B cell (primary cell): ENCODE data around the gene METTL5. TPM values are rescaled to one million over a fixed set of nuclear protein-coding genes. Genes with fewer than 3 reads are reported as not detected.

Source experiments
- ATAC-seq: fragments of 200-7000 bp; cut with Tn5 transposase; one replicate; pipeline ENCODE4 v1.10.0; 2021; ENCODE audit warnings: low read depth, mild to moderate bottlenecking, moderate number of reproducible peaks, moderate library complexity
- CTCF ChIA-PET: fragments of 350-600 bp; sonication (Branson Sonifier 250); formaldehyde crosslinking; loops from one replicate; lab custom pipeline; 2021; ENCODE audit warnings: antibody characterized with exemption, inconsistent platforms; lab: Charles Lee
- POLR2A ChIA-PET: fragments of 350-600 bp; sonication (Branson Sonifier 250); formaldehyde crosslinking; loops from one replicate; lab custom pipeline; 2021; ENCODE audit warnings: antibody characterized with exemption; lab: Charles Lee
- DNase-seq: peaks from one replicate; pipeline ENCODE4 v3.0.0; 2013
- H2AFZ ChIP-seq: 2 replicates; pipeline ENCODE4 v1.6.1; 2012; ENCODE audit warnings: mild to moderate bottlenecking, low read depth, low read length; ENCODE audit not compliant: insufficient read depth, poor library complexity, severe bottlenecking
- H3K27ac ChIP-seq, 2 donors: 1 replicate in 1 of 2; 2 replicates in 1 of 2; pipeline ENCODE4 v1.5.1; 2012 to 2013; ENCODE audit warnings: low read length in 2 of 2, mild to moderate bottlenecking in 2 of 2, moderate library complexity in 1 of 2
- H3K27me3 ChIP-seq, 4 experiments: fragments of 200-600 bp in 1 of 4; sonication (generic) in 1 of 4; replicated peaks in 1 of 4; 1 replicate in 2 of 4; 2 replicates in 2 of 4; pipeline versions ENCODE4 v1.6.1 to v1.7.0; 2013 to 2016; ENCODE audit warnings: low read length in 3 of 4, mild to moderate bottlenecking in 2 of 4, mixed read lengths in 1 of 4, moderate library complexity in 1 of 4; ENCODE audit not compliant: insufficient read depth in 4 of 4, control insufficient read depth in 3 of 4; ENCODE audit errors: control extremely low read depth in 1 of 4
- H3K36me3 ChIP-seq, 2 experiments: replicated peaks in 1 of 2; 1 replicate in 1 of 2; 2 replicates in 1 of 2; pipeline versions ENCODE4 v1.6.1 to v1.7.1; 2013; ENCODE audit warnings: low read length in 1 of 2; ENCODE audit not compliant: insufficient read depth in 2 of 2, control insufficient read depth in 1 of 2; ENCODE audit errors: control extremely low read depth in 1 of 2, extremely low read depth in 1 of 2
- H3K4me1 ChIP-seq, 2 donors: fragments of 200-600 bp in 1 of 2; sonication (generic) in 1 of 2; 1 replicate in 1 of 2; 2 replicates in 1 of 2; pipeline versions ENCODE4 v1.5.1 to v1.6.1; 2013 to 2017; ENCODE audit warnings: low read length in 2 of 2; ENCODE audit not compliant: control insufficient read depth in 2 of 2, insufficient read depth in 2 of 2
- H3K4me2 ChIP-seq: replicated peaks from 2 replicates; pipeline ENCODE3; 2012; ENCODE audit warnings: mild to moderate bottlenecking, low read depth, low read length; ENCODE audit not compliant: poor library complexity, severe bottlenecking
- H3K4me3 ChIP-seq, 5 experiments: fragments of 200-600 bp in 1 of 5; sonication (generic) in 1 of 5; 1 replicate in 3 of 5; 2 replicates in 2 of 5; pipeline versions ENCODE4 v1.5.1 to v1.7.0; 2011 to 2016; ENCODE audit warnings: low read length in 4 of 5, mild to moderate bottlenecking in 4 of 5, low read depth in 2 of 5, control low read depth in 1 of 5, moderate library complexity in 1 of 5; ENCODE audit not compliant: insufficient read depth in 1 of 5; ENCODE audit errors: control extremely low read depth in 1 of 5, extremely low read depth in 1 of 5
- H3K79me2 ChIP-seq: fragments of 200-600 bp; sonication (generic); one replicate; pipeline ENCODE4 v1.6.0; 2016; ENCODE audit warnings: low read length; ENCODE audit not compliant: control insufficient read depth, insufficient read depth
- H3K9ac ChIP-seq: fragments of 200-600 bp; sonication (generic); 2 replicates; pipeline ENCODE4 v1.6.1; 2017; ENCODE audit warnings: mild to moderate bottlenecking, low read length, moderate library complexity
- H3K9me3 ChIP-seq, 3 donors: one replicate each; pipeline versions ENCODE4 v1.6.1 to v1.7.1; 2013; ENCODE audit warnings: low read length in 2 of 3; ENCODE audit not compliant: control insufficient read depth in 2 of 3, insufficient read depth in 1 of 3; ENCODE audit errors: control extremely low read depth in 1 of 3
- H4K20me1 ChIP-seq: 2 replicates; pipeline ENCODE4 v1.6.0; 2012; ENCODE audit warnings: mild to moderate bottlenecking, low read length; ENCODE audit not compliant: insufficient read depth, control insufficient read depth, poor library complexity, severe bottlenecking
- H3K27ac Mint-ChIP-seq: one replicate; pipeline ENCODE4 v1.8.0; 2021; ENCODE audit warnings: mixed read lengths
- H3K27me3 Mint-ChIP-seq: one replicate; pipeline ENCODE4 v1.8.0; 2021; ENCODE audit warnings: mixed read lengths
- H3K4me1 Mint-ChIP-seq: one replicate; pipeline ENCODE4 v1.8.0; 2021; ENCODE audit warnings: mixed read lengths
- H3K4me3 Mint-ChIP-seq: one replicate; pipeline ENCODE4 v1.8.0; 2021; ENCODE audit warnings: mixed read lengths
- H3K9me3 Mint-ChIP-seq: one replicate; pipeline ENCODE4 v1.8.0; 2022; ENCODE audit warnings: mixed read lengths; ENCODE audit not compliant: insufficient read depth
- CTCF ChIP-seq: fragments of 200-600 bp; IDR thresholded peaks from one replicate; pipeline ENCODE4 v1.8.0; 2022; ENCODE audit warnings: antibody characterized with exemption, mild to moderate bottlenecking
- EZH2 ChIP-seq: IDR thresholded peaks from 2 replicates; pipeline ENCODE4 v1.6.1; 2012; ENCODE audit warnings: borderline replicate concordance, low read depth, mild to moderate bottlenecking, moderate library complexity, low read length; ENCODE audit not compliant: insufficient read depth, poor library complexity, severe bottlenecking
- WGBS: methylation state at CpG from one replicate; pipeline ENCODE4 v1.1.5; 2013; ENCODE audit warnings: missing lambda C conversion rate; ENCODE audit not compliant: insufficient coverage; 5-methylcytosine and 5-hydroxymethylcytosine counted together
- intact Hi-C: fragments of 100-400 bp; cut with micrococcal nuclease; formaldehyde crosslinking; loops from one replicate; pipeline ENCODE4 v1.10.0; 2022
- polyA plus RNA-seq: library from polyadenylated mRNA; depleted of rRNA; stranded (reverse); fragments of >200 nt; gene quantifications from 2 replicates; pipeline ENCODE4 v1.2.3, GENCODE V29; 2012
- total RNA-seq, 2 donors: library from RNA; stranded (reverse); fragments of 120-200 nt in 1 of 2; gene quantifications; 1 replicate in 1 of 2; 2 replicates in 1 of 2; pipeline versions ENCODE4 v1.2.3 to v1.2.4, GENCODE V29; 2013 to 2022

The METTL5 gene
- total and polyA plus RNA-seq, 2 donors (not counting 1 experiment from before 2014, with no cell fraction given): 12.7 to 36.4 TPM

- peak within 1 kb of the TSS; percentile 95 for H3K4me3 Mint-ChIP-seq
- no peaks in the 10 kb centered on the region for H4K20me1 ChIP-seq
These were observed 25.8 kb downstream of the METTL5 start, which contains the start of gene SSB for GRCh38 chr2:169798718-169799592. SSB (plus strand) TSS chr2:169798871; CDS start chr2:169800961, 2,090 bp downstream.

More at GRCh38 chr2:169798718-169799592, 25.8 kb downstream of the METTL5 start, which contains the start of gene SSB:
- Mint-ChIP-seq H3K27ac (peak within 1 kb of the TSS; percentile 88), H3K4me1 (peaks cover 25% of the 10 kb centered on the region), H3K27me3 (no peaks in the 10 kb centered on the region), H3K9me3 (no peaks in the 10 kb centered on the region)
- ChIA-PET POLR2A (interaction anchor here (0.8 to 1.6 kb wide), 5 partner anchors 10 to 214 kb away, joined by 3 to 6 read pairs (median 4); partner anchors contain the start of genes CFAP210, METTL5, PHOSPHO2 and PPIG), CTCF (interaction anchor here (0.7 to 2.1 kb wide), 3 partner anchors 9 to 274 kb away, joined by 3 to 5 read pairs (median 3); partner anchors contain the start of gene METTL5)
- ATAC-seq: peak; percentile 96
- H2AFZ ChIP-seq: peak within 1 kb of the TSS; percentile 77
- H3K4me2 ChIP-seq: peak within 1 kb of the TSS; percentile 85
- H3K27ac ChIP-seq: peak within 1 kb of the TSS; percentile 86 to 95
- H3K4me1 ChIP-seq: peaks cover 10 to 15% of the 10 kb centered on the region in 2 donors
- peak; percentile 96 for DNase-seq
- under 1% methylated on average over 61 of the region's 67 CpGs for WGBS
- no peaks in the 10 kb centered on the region for H3K9me3 ChIP-seq
- TF ChIP-seq EZH2 (no peak), CTCF (no peak)
- peaks cover 0 to 9% of the 10 kb centered on the region in 2 experiments for H3K36me3 ChIP-seq
- peak within 1 kb of the TSS; percentile 60 to 91 (median 84) for H3K4me3 ChIP-seq
- intact Hi-C loops: loop anchor here (1.0 to 5.0 kb wide), 4 partner anchors 25 to 227 kb away; partner anchors contain the start of genes CFAP210, FASTKD1, METTL5 and PHOSPHO2
- no peaks in the 10 kb centered on the region for H3K27me3 ChIP-seq
- H3K79me2 ChIP-seq: peaks cover 40% of the 10 kb centered on the region
- H3K9ac ChIP-seq: peak within 1 kb of the TSS; percentile 92
